Body of pancreas (tissue), 4 donors: ENCODE data around the gene ZBTB38.

Experiments
- POLR2A ChIP-seq, 3 donors: fragments of 450-650 bp; IDR thresholded peaks; one replicate each; pipeline ENCODE4 v1.6.1; 2016; ENCODE audit warnings: antibody characterized with exemption in 3 of 3, mild to moderate bottlenecking in 2 of 3
- TF ChIP-seq, protein P1 (sequence below), 7 experiments: fragments of 450-650 bp in 4 of 7; fragments of 200-600 bp in 3 of 7; sonication (generic) in 3 of 7; IDR thresholded peaks; one replicate each; pipeline ENCODE4 v1.5.1; 2016 to 2019; ENCODE audit warnings: antibody characterized with exemption in 7 of 7

DNA sequence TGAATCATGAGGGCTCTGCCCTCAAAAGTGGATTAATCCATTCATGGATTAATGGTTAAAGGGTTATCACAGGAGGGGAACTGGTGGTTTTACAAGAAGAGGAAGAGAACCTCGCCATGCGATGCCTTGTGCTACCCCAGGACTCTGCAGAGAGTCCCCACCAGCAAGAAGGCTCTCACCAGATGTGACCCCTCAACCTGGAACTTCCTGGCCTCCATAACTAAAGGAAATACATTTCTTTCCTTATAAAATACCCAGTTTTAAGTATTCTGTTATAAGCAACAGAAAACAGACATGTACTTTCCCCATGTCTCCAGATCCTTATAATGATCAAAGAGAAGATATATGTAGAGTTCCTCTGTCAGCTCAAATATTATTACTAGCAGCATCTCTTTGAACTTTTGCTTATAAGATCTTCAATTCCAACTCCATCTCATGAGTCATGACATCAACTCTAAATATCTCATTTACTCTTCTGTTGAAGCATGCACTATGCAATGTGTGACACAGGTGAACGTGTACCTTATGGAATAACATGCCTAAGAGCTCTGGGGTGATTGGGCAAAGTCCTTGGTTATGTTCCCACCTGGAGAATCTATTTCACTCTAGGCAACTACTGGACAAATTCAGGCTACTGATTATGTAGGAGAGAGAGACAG lies 37.5 kb upstream of the ZBTB38 start:
- TF ChIP-seq, protein P1, sequence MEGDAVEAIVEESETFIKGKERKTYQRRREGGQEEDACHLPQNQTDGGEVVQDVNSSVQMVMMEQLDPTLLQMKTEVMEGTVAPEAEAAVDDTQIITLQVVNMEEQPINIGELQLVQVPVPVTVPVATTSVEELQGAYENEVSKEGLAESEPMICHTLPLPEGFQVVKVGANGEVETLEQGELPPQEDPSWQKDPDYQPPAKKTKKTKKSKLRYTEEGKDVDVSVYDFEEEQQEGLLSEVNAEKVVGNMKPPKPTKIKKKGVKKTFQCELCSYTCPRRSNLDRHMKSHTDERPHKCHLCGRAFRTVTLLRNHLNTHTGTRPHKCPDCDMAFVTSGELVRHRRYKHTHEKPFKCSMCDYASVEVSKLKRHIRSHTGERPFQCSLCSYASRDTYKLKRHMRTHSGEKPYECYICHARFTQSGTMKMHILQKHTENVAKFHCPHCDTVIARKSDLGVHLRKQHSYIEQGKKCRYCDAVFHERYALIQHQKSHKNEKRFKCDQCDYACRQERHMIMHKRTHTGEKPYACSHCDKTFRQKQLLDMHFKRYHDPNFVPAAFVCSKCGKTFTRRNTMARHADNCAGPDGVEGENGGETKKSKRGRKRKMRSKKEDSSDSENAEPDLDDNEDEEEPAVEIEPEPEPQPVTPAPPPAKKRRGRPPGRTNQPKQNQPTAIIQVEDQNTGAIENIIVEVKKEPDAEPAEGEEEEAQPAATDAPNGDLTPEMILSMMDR (IDR thresholded peaks at IDR 0.05), result no peak
- TF ChIP-seq POLR2A (IDR thresholded peaks at IDR 0.05), result no peak
